ENCODE results near the gene TBRG4. TPM values are rescaled to one million over a fixed set of nuclear protein-coding genes. Genes with fewer than 3 reads are reported as not detected.

The TBRG4 gene
- total RNA-seq, 1 experiment from 2014 or later, result 81.5 TPM

- Histone ChIP-seq H3K9me2 (replicated peaks; ENCODE audit: insufficient read depth, low read length) (no peaks in the 10 kb centered on the region), H3K36me3 (ENCODE audit: insufficient read depth, low read length) (no peaks in the 10 kb centered on the region), H3K79me2 (ENCODE audit: low read length) (no peaks in the 10 kb centered on the region), H3K4me3 (ENCODE audit: low read length) (no peak overlapping the region), H3K4me1 (ENCODE audit: low read length) (peaks cover 9% of the 10 kb centered on the region), H3K9ac (ENCODE audit: low read length) (no peak overlapping the region), H3K9me3 (ENCODE audit: low read length) (no peaks in the 10 kb centered on the region), H2AFZ (ENCODE audit: low read length) (no peak overlapping the region; the same call in 1 of the 2 replicates), H3K4me2 (ENCODE audit: low read depth, low read length, poor library complexity, severe bottlenecking) (no peak overlapping the region), H3K27ac (ENCODE audit: low read length) (no peak overlapping the region), H4K20me1 (ENCODE audit: insufficient read depth, low read depth, low read length) (no peaks in the 10 kb centered on the region), H3K27me3 (ENCODE audit: low read length) (no peaks in the 10 kb centered on the region)
- no peak for DNase-seq
Observed at GRCh38 chr7:45126920-45127319, 15.4 kb upstream of the TBRG4 start.

GRCh38 chr7:45126201-45126600 is 14.7 kb upstream of the TBRG4 start:
- H3K36me3 ChIP-seq (ENCODE audit: insufficient read depth, low read length), result no peaks in the 10 kb centered on the region
- peaks cover 9% of the 10 kb centered on the region for H3K4me1 ChIP-seq (ENCODE audit: low read length)
- DNase-seq, result no peak
- H2AFZ ChIP-seq (ENCODE audit: low read length), result no peak overlapping the region
- H3K9me2 ChIP-seq (replicated peaks; ENCODE audit: insufficient read depth, low read length), result no peaks in the 10 kb centered on the region
- no peaks in the 10 kb centered on the region for H3K9me3 ChIP-seq (ENCODE audit: low read length)
- H4K20me1 ChIP-seq (ENCODE audit: insufficient read depth, low read depth, low read length), result no peaks in the 10 kb centered on the region
- H3K27me3 ChIP-seq (ENCODE audit: low read length), result no peaks in the 10 kb centered on the region
- no peak overlapping the region for H3K9ac ChIP-seq (ENCODE audit: low read length)
- H3K4me3 ChIP-seq (ENCODE audit: low read length), result no peak overlapping the region
- no peak overlapping the region for H3K27ac ChIP-seq (ENCODE audit: low read length)
- H3K4me2 ChIP-seq (ENCODE audit: low read depth, low read length, poor library complexity, severe bottlenecking), result no peak overlapping the region
- no peaks in the 10 kb centered on the region for H3K79me2 ChIP-seq (ENCODE audit: low read length)

- no peaks in the 10 kb centered on the region for H3K9me2 ChIP-seq (replicated peaks; ENCODE audit: insufficient read depth, low read length)
- no peak overlapping the region for H2AFZ ChIP-seq (ENCODE audit: low read length)
Observed at GRCh38 chr7:45125193-45125904, 13.9 kb upstream of the TBRG4 start.

GRCh38 chr7:45123913-45124710 is 12.6 kb upstream of the TBRG4 start:
- no peak overlapping the region for H3K4me2 ChIP-seq (ENCODE audit: low read depth, low read length, poor library complexity, severe bottlenecking)
- no peak overlapping the region for H3K27ac ChIP-seq (ENCODE audit: low read length)

More at GRCh38 chr7:45125193-45125904, 13.9 kb upstream of the TBRG4 start:
- Histone ChIP-seq H3K9ac (ENCODE audit: low read length) (no peak overlapping the region), H3K4me3 (ENCODE audit: low read length) (no peak overlapping the region), H3K4me1 (ENCODE audit: low read length) (peaks cover 9% of the 10 kb centered on the region), H3K79me2 (ENCODE audit: low read length) (no peaks in the 10 kb centered on the region), H3K4me2 (ENCODE audit: low read depth, low read length, poor library complexity, severe bottlenecking) (no peak overlapping the region), H3K36me3 (ENCODE audit: insufficient read depth, low read length) (no peaks in the 10 kb centered on the region), H3K27me3 (ENCODE audit: low read length) (no peaks in the 10 kb centered on the region), H3K9me3 (ENCODE audit: low read length) (no peaks in the 10 kb centered on the region), H4K20me1 (ENCODE audit: insufficient read depth, low read depth, low read length) (no peaks in the 10 kb centered on the region), H3K27ac (ENCODE audit: low read length) (no peak overlapping the region)
- DNase-seq, result no peak

GRCh38 chr7:45122975-45123860 is 11.7 kb upstream of the TBRG4 start:
- H3K9me2 ChIP-seq (replicated peaks; ENCODE audit: insufficient read depth, low read length), result no peaks in the 10 kb centered on the region
- no peaks in the 10 kb centered on the region for H3K79me2 ChIP-seq (ENCODE audit: low read length)
- H3K9ac ChIP-seq (ENCODE audit: low read length), result no peak overlapping the region
- H3K36me3 ChIP-seq (ENCODE audit: insufficient read depth, low read length), result no peaks in the 10 kb centered on the region
- H3K4me1 ChIP-seq (ENCODE audit: low read length), result peaks cover 29% of the 10 kb centered on the region
- no peak overlapping the region for H3K4me2 ChIP-seq (ENCODE audit: low read depth, low read length, poor library complexity, severe bottlenecking)
- H2AFZ ChIP-seq (ENCODE audit: low read length), result peak overlapping the region; percentile 61; the same call in 1 of the 2 replicates
- DNase-seq, result no peak
- no peak overlapping the region for H3K27ac ChIP-seq (ENCODE audit: low read length)
- no peak overlapping the region for H3K4me3 ChIP-seq (ENCODE audit: low read length)
- H3K9me3 ChIP-seq (ENCODE audit: low read length), result no peaks in the 10 kb centered on the region
- no peaks in the 10 kb centered on the region for H3K27me3 ChIP-seq (ENCODE audit: low read length)
- H4K20me1 ChIP-seq (ENCODE audit: insufficient read depth, low read depth, low read length), result no peaks in the 10 kb centered on the region

More at GRCh38 chr7:45123913-45124710, 12.6 kb upstream of the TBRG4 start:
- Histone ChIP-seq H3K79me2 (ENCODE audit: low read length) (no peaks in the 10 kb centered on the region), H3K9me3 (ENCODE audit: low read length) (no peaks in the 10 kb centered on the region), H3K27me3 (ENCODE audit: low read length) (no peaks in the 10 kb centered on the region), H3K9me2 (replicated peaks; ENCODE audit: insufficient read depth, low read length) (no peaks in the 10 kb centered on the region), H3K4me1 (ENCODE audit: low read length) (peaks cover 20% of the 10 kb centered on the region), H3K9ac (ENCODE audit: low read length) (no peak overlapping the region), H3K36me3 (ENCODE audit: insufficient read depth, low read length) (no peaks in the 10 kb centered on the region), H3K4me3 (ENCODE audit: low read length) (no peak overlapping the region), H4K20me1 (ENCODE audit: insufficient read depth, low read depth, low read length) (no peaks in the 10 kb centered on the region), H2AFZ (ENCODE audit: low read length) (0 out of 2 replicates have a peak overlapping the region, but pooled peaks have one; percentile 61)
- DNase-seq, result no peak

- Histone ChIP-seq H3K27me3 (ENCODE audit: low read length) (no peaks in the 10 kb centered on the region), H2AFZ (ENCODE audit: low read length) (no peak overlapping the region), H3K9me2 (replicated peaks; ENCODE audit: insufficient read depth, low read length) (no peaks in the 10 kb centered on the region), H3K4me1 (ENCODE audit: low read length) (peaks cover 26% of the 10 kb centered on the region), H4K20me1 (ENCODE audit: insufficient read depth, low read depth, low read length) (no peaks in the 10 kb centered on the region), H3K36me3 (ENCODE audit: insufficient read depth, low read length) (no peaks in the 10 kb centered on the region), H3K79me2 (ENCODE audit: low read length) (no peaks in the 10 kb centered on the region), H3K4me2 (ENCODE audit: low read depth, low read length, poor library complexity, severe bottlenecking) (peak overlapping the region; percentile 30), H3K4me3 (ENCODE audit: low read length) (no peak overlapping the region), H3K9me3 (ENCODE audit: low read length) (no peaks in the 10 kb centered on the region), H3K9ac (ENCODE audit: low read length) (peak overlapping the region; percentile 37), H3K27ac (ENCODE audit: low read length) (no peak overlapping the region)
- DNase-seq, result no peak
Observed at GRCh38 chr7:45119550-45119949, 8.1 kb upstream of the TBRG4 start.

GRCh38 chr7:45118889-45119331 is 7.4 kb upstream of the TBRG4 start:
- H4K20me1 ChIP-seq (ENCODE audit: insufficient read depth, low read depth, low read length), result no peaks in the 10 kb centered on the region
- no peaks in the 10 kb centered on the region for H3K9me3 ChIP-seq (ENCODE audit: low read length)
- H2AFZ ChIP-seq (ENCODE audit: low read length), result peak overlapping the region; percentile 85; the same call in 1 of the 2 replicates
- H3K27ac ChIP-seq (ENCODE audit: low read length), result peak overlapping the region; percentile 51; the same call in 1 of the 2 replicates
- H3K27me3 ChIP-seq (ENCODE audit: low read length), result no peaks in the 10 kb centered on the region
- no peaks in the 10 kb centered on the region for H3K9me2 ChIP-seq (replicated peaks; ENCODE audit: insufficient read depth, low read length)
- peaks cover 26% of the 10 kb centered on the region for H3K4me1 ChIP-seq (ENCODE audit: low read length)
- peak overlapping the region; percentile 37 for H3K9ac ChIP-seq (ENCODE audit: low read length)
- peak; percentile 71 for DNase-seq
- peak overlapping the region; percentile 30 for H3K4me2 ChIP-seq (ENCODE audit: low read depth, low read length, poor library complexity, severe bottlenecking)
- H3K79me2 ChIP-seq (ENCODE audit: low read length), result no peaks in the 10 kb centered on the region
- no peak overlapping the region for H3K4me3 ChIP-seq (ENCODE audit: low read length)
- no peaks in the 10 kb centered on the region for H3K36me3 ChIP-seq (ENCODE audit: insufficient read depth, low read length)
